K562 (cell line): ENCODE data around the gene POLR2L.

Experiments
- BHLHE40 ChIP-seq: IDR thresholded peaks from 2 replicates; pipeline ENCODE4 v1.6.1; 2011; ENCODE audit warnings: low read length, improper control_type of control experiment
- FIP1L1 ChIP-seq: fragments of 200-400 bp; formaldehyde crosslinking; IDR thresholded peaks from 2 replicates; pipeline ENCODE4 v1.6.1; 2018; ENCODE audit warnings: mild to moderate bottlenecking, low read depth, low read length; ENCODE audit not compliant: poor library complexity, severe bottlenecking
- MAFK ChIP-seq: IDR thresholded peaks from 2 replicates; pipeline ENCODE4 v1.6.1; 2011; ENCODE audit warnings: low read length, improper control_type of control experiment
- ZZZ3 ChIP-seq: fragments of 450-650 bp; IDR thresholded peaks from 2 replicates; pipeline ENCODE4 v1.6.1; 2016; ENCODE audit warnings: antibody characterized with exemption, mild to moderate bottlenecking, moderate library complexity

DNA sequence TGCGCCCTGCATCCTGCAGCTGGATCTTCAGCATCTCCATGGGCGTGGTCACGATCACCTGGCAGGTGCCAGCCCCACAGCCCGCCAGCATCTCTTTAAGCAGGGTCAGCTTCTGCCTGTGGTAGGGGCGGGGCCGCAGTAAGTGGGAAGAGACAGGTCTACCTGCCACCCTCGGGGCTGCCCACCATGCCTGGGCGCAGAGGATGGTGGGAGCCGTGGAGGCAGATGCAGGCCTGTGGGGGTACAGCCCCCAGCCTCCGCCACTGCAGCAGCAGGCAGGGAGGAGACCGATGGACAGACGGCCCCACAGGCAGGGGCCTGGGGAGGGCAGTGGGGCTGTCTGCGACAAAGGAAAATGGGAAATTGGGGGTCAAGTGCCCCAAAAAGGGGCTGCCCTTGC lies 49.5 kb downstream of the POLR2L start:
- TF ChIP-seq ZZZ3 (no peak), FIP1L1 (no peak), BHLHE40 (no peak), MAFK (no peak)
